ENCODE data around the gene AKIP1. TPM values are rescaled to one million over a fixed set of nuclear protein-coding genes. Genes with fewer than 3 reads are reported as not detected.

Gene AKIP1
- total and polyA plus RNA-seq, 9 of the 15 experiments (the other 6 are each of a cell fraction or from before 2014, with no cell fraction given) = 9.0 to 52.6 (median 36.2) TPM

- CTCF ChIA-PET (ENCODE audit: low intra/inter-chr PET ratio) = no interaction called here
- DNase-seq (ENCODE audit: extremely low read depth in 1 of 4, low spot score in 3 of 4) (peak in 3 of 4 experiments; percentile 31 to 46 (median 39)), ATAC-seq (no peak), FAIRE-seq (peak; percentile 80)
- TSS peak; percentile 47 for BruUV-seq (replicated peaks)
- POLR2A ChIA-PET = interaction anchor here (2.4 kb wide), 1 partner anchor 26 kb away, joined by 12 read pairs; no protein-coding TSS in a partner anchor
- Histone ChIP-seq H3K9ac (ENCODE audit: insufficient read depth in 1 of 2, low read depth in 2 of 2, low read length in 2 of 2) (peak overlapping the region in 1 of 2 experiments; percentile 88; a peak in 2 of 4 replicates), H3K4me1 (replicated peaks in 1 of 2; ENCODE audit: control insufficient read depth in 2 of 2, insufficient read depth in 2 of 2, low read length in 2 of 2) (peaks cover 13 to 22% of the 10 kb centered on the region in 2 experiments; a peak in 4 of 5 replicates), H3K36me3 (ENCODE audit: control insufficient read depth, insufficient read depth, low read length) (peaks cover 8% of the 10 kb centered on the region; the same call in 1 of the 3 replicates), H3K4me2 (ENCODE audit: insufficient read depth, low read length) (peak overlapping the region; percentile 93), H3K79me2 (ENCODE audit: control insufficient read depth, insufficient read depth, low read length) (peaks cover 54% of the 10 kb centered on the region), H2AFZ (ENCODE audit: low read depth, low read length) (no peak overlapping the region), H3K9me3 (replicated peaks; ENCODE audit: control insufficient read depth, insufficient read depth, low read depth, low read length) (no peaks in the 10 kb centered on the region), H3K27me3 (ENCODE audit: control insufficient read depth in 2 of 2, insufficient read depth in 2 of 2, low read length in 2 of 2) (no peaks in the 10 kb centered on the region), H3K27ac (ENCODE audit: extremely low read depth, low read depth, low read length) (peak overlapping the region; percentile 93), H4K20me1 (replicated peaks; ENCODE audit: control insufficient read depth, insufficient read depth, low read length) (no peaks in the 10 kb centered on the region), H3K9me1 (ENCODE audit: control insufficient read depth, insufficient read depth, low read length) (no peaks in the 10 kb centered on the region), H3K4me3 (peak overlapping the region; percentile 96)
- WGBS (ENCODE audit: insufficient coverage, low coverage, missing lambda C conversion rate) = 0% methylated on average over 2 of the region's 2 CpGs
- in situ Hi-C loops (cut with MboI) (no loop called here), intact Hi-C loops (cut with micrococcal nuclease) (loop anchor here (5.0 kb wide), 1 partner anchor 39 kb away; the partner anchor contains the start of gene NRIP3)
- TF ChIP-seq ZNF589 (CRISPR knock-in tag; IDR thresholded peaks at IDR 0.05; ENCODE audit: low read depth) = no peak
- no peak for TF ChIP-seq MCM7 (IDR thresholded peaks at IDR 0.05)
- TF ChIP-seq ZC3H8 (IDR thresholded peaks at IDR 0.05) = no peak
- TF ChIP-seq ZNF253 (CRISPR knock-in tag; conservative IDR thresholded peaks at IDR 0.05) = no peak
- TF ChIP-seq ZFP36 (IDR thresholded peaks at IDR 0.05; ENCODE audit: low read depth, low read length, partially characterized antibody) = no peak
- peak; percentile 58; the same call in 1 of the 2 replicates for TF ChIP-seq TCF3 (CRISPR knock-in tag; IDR thresholded peaks at IDR 0.05)
- no peak for TF ChIP-seq SAFB (IDR thresholded peaks at IDR 0.05; ENCODE audit: borderline replicate concordance, low read depth, low read length)
- no peak for TF ChIP-seq ZNF143 (CRISPR knock-in tag; IDR thresholded peaks at IDR 0.05)
- peak; percentile 55 for TF ChIP-seq CBFA2T2 (conservative IDR thresholded peaks at IDR 0.05)
- no peak for TF ChIP-seq RBM25 (IDR thresholded peaks at IDR 0.05; ENCODE audit: low read depth, low read length, severe bottlenecking)
- no peak for TF ChIP-seq E2F6 (IDR thresholded peaks at IDR 0.05; ENCODE audit: borderline replicate concordance in 1 of 2, extremely low read depth in 1 of 2, insufficient read depth in 1 of 2, insufficient read length in 1 of 2, low read depth in 1 of 2, low read length in 1 of 2, poor library complexity in 1 of 2, severe bottlenecking in 1 of 2)
- TF ChIP-seq WHSC1 (IDR thresholded peaks at IDR 0.05; ENCODE audit: low read length) = no peak
- peak; percentile 28; the same call in 1 of the 2 replicates for TF ChIP-seq POLR2AphosphoS5 (IDR thresholded peaks at IDR 0.05; ENCODE audit: control insufficient read depth, insufficient read depth, low read depth, low read length)
- peak; percentile 39; the same call in 1 of the 2 replicates for TF ChIP-seq TAL1 (IDR thresholded peaks at IDR 0.05)
- TF ChIP-seq HMBOX1 (IDR thresholded peaks at IDR 0.05) = peak; percentile 68; the same call in 1 of the 2 replicates
- peak; percentile 60 for TF ChIP-seq TEAD4 (IDR thresholded peaks at IDR 0.05; ENCODE audit: low read length)
- TF ChIP-seq TEAD4 (CRISPR knock-in tag; IDR thresholded peaks at IDR 0.05; ENCODE audit: borderline replicate concordance) = no peak
- no peak for TF ChIP-seq ZNF512 (tag; IDR thresholded peaks at IDR 0.05)
- TF ChIP-seq SMARCA4 (IDR thresholded peaks at IDR 0.05) = 0 out of 2 replicates have a peak, but pooled peaks have one; percentile 28
- no peak for TF ChIP-seq POLR2AphosphoS2 (IDR thresholded peaks at IDR 0.05; ENCODE audit: low read length)
- peak; percentile 81 for TF ChIP-seq CBFA2T3 (IDR thresholded peaks at IDR 0.05)
- TF ChIP-seq GTF2F1 (IDR thresholded peaks at IDR 0.05; ENCODE audit: low read depth, low read length) = no peak
- peak; percentile 25; the same call in 1 of the 2 replicates for TF ChIP-seq MTA2 (IDR thresholded peaks at IDR 0.05; ENCODE audit: low read depth)
Observed at GRCh38 chr11:8962841-8963240, 51.9 kb downstream of the AKIP1 start.
